A673 (cell line): Measurements from ENCODE around the gene SSBP4. TPM values are rescaled to one million over a fixed set of nuclear protein-coding genes. Genes with fewer than 3 reads are reported as not detected.

Experiments used
- BruUV-seq: library from RNA; stranded (reverse); fragments of 400-500 nt; replicated peaks from 2 replicates; lab custom pipeline; 2021; lab: Mats Ljungman, UMichigan
- CTCF ChIA-PET: fragments of 300-600 bp; sonication (Branson Sonifier 250); formaldehyde crosslinking; loops from one replicate; lab custom pipeline; 2022; ENCODE audit warnings: antibody characterized with exemption; lab: Charles Lee
- POLR2A ChIA-PET: fragments of 300-600 bp; sonication (Branson Sonifier 250); formaldehyde crosslinking; loops from one replicate; lab custom pipeline; 2022; ENCODE audit warnings: antibody characterized with exemption; ENCODE audit not compliant: low non-redundant PET; lab: Charles Lee
- DNase-seq: peaks from one replicate; pipeline ENCODE4 v3.0.0-alpha.2; 2015; ENCODE audit warnings: low spot score
- H3K27ac ChIP-seq: fragments of 200-600 bp; sonication (generic); 2 replicates; pipeline ENCODE4 v1.5.1; 2016; ENCODE audit warnings: mixed run types, low read depth, mild to moderate bottlenecking, mixed read lengths, antibody characterized with exemption, low read length; ENCODE audit not compliant: poor library complexity, severe bottlenecking
- H3K27me3 ChIP-seq: fragments of 200-600 bp; sonication (generic); replicated peaks from 2 replicates; pipeline ENCODE4 v1.6.1; 2017; ENCODE audit warnings: mixed run types, low read depth, mild to moderate bottlenecking, mixed read lengths, antibody characterized with exemption, low read length; ENCODE audit not compliant: insufficient read depth, poor library complexity
- H3K36me3 ChIP-seq: fragments of 200-600 bp; sonication (generic); 2 replicates; pipeline ENCODE4 v1.6.1; 2016; ENCODE audit warnings: mixed run types, mild to moderate bottlenecking, mixed read lengths, antibody characterized with exemption, low read length; ENCODE audit not compliant: insufficient read depth, poor library complexity, severe bottlenecking
- H3K4me1 ChIP-seq: fragments of 200-600 bp; sonication (generic); 2 replicates; pipeline ENCODE4 v1.6.1; 2017; ENCODE audit warnings: mixed run types, mild to moderate bottlenecking, mixed read lengths, antibody characterized with exemption, low read length; ENCODE audit not compliant: insufficient read depth, poor library complexity, severe bottlenecking
- H3K4me3 ChIP-seq: fragments of 200-600 bp; sonication (generic); 2 replicates; pipeline ENCODE4 v1.5.1; 2016; ENCODE audit warnings: low read depth, mixed run types, mild to moderate bottlenecking, mixed read lengths, low read length; ENCODE audit not compliant: poor library complexity, severe bottlenecking
- H3K9me3 ChIP-seq: fragments of 200-600 bp; sonication (generic); 2 replicates; pipeline ENCODE4 v1.6.1; 2016; ENCODE audit warnings: mixed run types, low read depth, mild to moderate bottlenecking, mixed read lengths, antibody characterized with exemption, low read length; ENCODE audit not compliant: poor library complexity, severe bottlenecking
- CTCF ChIP-seq: fragments of 300-800, 200-600 bp; sonication (generic); conservative IDR thresholded peaks from 2 replicates; pipeline ENCODE4 v1.5.1; 2017; ENCODE audit warnings: low read depth, mild to moderate bottlenecking, antibody characterized with exemption, low read length, moderate library complexity, mixed read lengths
- EZH2 ChIP-seq: fragments of 200-600 bp; sonication (generic); IDR thresholded peaks from 2 replicates; pipeline ENCODE4 v1.6.1; 2017; ENCODE audit warnings: borderline replicate concordance, low read depth, mild to moderate bottlenecking, mixed read lengths, antibody characterized with exemption, low read length; ENCODE audit not compliant: poor library complexity, severe bottlenecking
- intact Hi-C: fragments of 100-400 bp; cut with micrococcal nuclease; formaldehyde crosslinking; loops from one replicate; pipeline ENCODE4 v1.10.0; 2022; ENCODE audit not compliant: unreplicated experiment
- total RNA-seq: library from RNA; stranded (reverse); gene quantifications from 2 replicates; pipeline ENCODE4 v1.2.3, GENCODE V29; 2021

The SSBP4 gene
- total RNA-seq, 1 experiment from 2014 or later, result 248 TPM

GRCh38 chr19:18456279-18456678 lies 37.1 kb downstream of the SSBP4 start:
- Histone ChIP-seq H3K9me3 (no peaks in the 10 kb centered on the region), H3K4me3 (no peak overlapping the region), H3K36me3 (peaks cover 3% of the 10 kb centered on the region), H3K27ac (no peak overlapping the region), H3K4me1 (peaks cover under 1% of the 10 kb centered on the region), H3K27me3 (no peaks in the 10 kb centered on the region)
- ChIA-PET CTCF (no interaction called here), POLR2A (no interaction called here)
- DNase-seq, result no peak
- BruUV-seq, result no TSS peak
- TF ChIP-seq CTCF (no peak), EZH2 (no peak)
- intact Hi-C loops, result no loop called here

GRCh38 chr19:18456974-18457373 lies 37.8 kb downstream of the SSBP4 start:
- peaks cover 3% of the 10 kb centered on the region for H3K36me3 ChIP-seq
- no peaks in the 10 kb centered on the region for H3K9me3 ChIP-seq
- ChIA-PET CTCF (interaction anchor here (0.6 to 0.7 kb wide), 2 partner anchors 102 to 408 kb away, joined by 4 to 6 read pairs; no protein-coding TSS in a partner anchor), POLR2A (no interaction called here)
- no peak for DNase-seq
- no peak overlapping the region for H3K4me3 ChIP-seq
- intact Hi-C loops, result no loop called here
- no TSS peak for BruUV-seq
- H3K27ac ChIP-seq, result no peak overlapping the region
- TF ChIP-seq EZH2 (no peak), CTCF (no peak)
- no peaks in the 10 kb centered on the region for H3K4me1 ChIP-seq
- no peaks in the 10 kb centered on the region for H3K27me3 ChIP-seq

- no peak for TF ChIP-seq CTCF
- no peak for TF ChIP-seq EZH2
- no TSS peak for BruUV-seq
- Histone ChIP-seq H3K4me1 (no peaks in the 10 kb centered on the region), H3K4me3 (no peak overlapping the region), H3K36me3 (peaks cover 3% of the 10 kb centered on the region), H3K9me3 (no peaks in the 10 kb centered on the region), H3K27me3 (no peaks in the 10 kb centered on the region), H3K27ac (no peak overlapping the region)
- ChIA-PET POLR2A (no interaction called here), CTCF (interaction anchor here (0.6 to 0.7 kb wide), 2 partner anchors 103 to 407 kb away, joined by 4 to 6 read pairs; no protein-coding TSS in a partner anchor)
- intact Hi-C loops, result no loop called here
- no peak for DNase-seq
These were observed 38.5 kb downstream of the SSBP4 start for GRCh38 chr19:18457483-18458331.
